Mucosa of descending colon (tissue), 3 donors: Measurements from ENCODE around the gene NTRK3. TPM values are rescaled to one million over a fixed set of nuclear protein-coding genes. Genes with fewer than 3 reads are reported as not detected.

Source experiments
- ATAC-seq: fragments of 200-7000 bp; cut with Tn5 transposase; one replicate; pipeline ENCODE4 v1.9.1; 2020; ENCODE audit warnings: mild to moderate bottlenecking, moderate library complexity
- DNase-seq, 3 donors: peaks; one replicate each; pipeline ENCODE4 v3.0.0-alpha.2; 2020
- H3K36me3 ChIP-seq: fragments of 200-600 bp; one replicate; pipeline ENCODE4 v1.8.0; 2021; ENCODE audit warnings: low read depth, mild to moderate bottlenecking
- H3K4me1 ChIP-seq: fragments of 200-600 bp; one replicate; pipeline ENCODE4 v1.8.0; 2021; ENCODE audit warnings: low read depth, mild to moderate bottlenecking
- H3K4me3 ChIP-seq: fragments of 200-600 bp; one replicate; pipeline ENCODE4 v1.8.0; 2021; ENCODE audit warnings: mild to moderate bottlenecking
- H3K9me3 ChIP-seq: fragments of 200-600 bp; one replicate; pipeline ENCODE4 v1.8.0; 2021; ENCODE audit warnings: mild to moderate bottlenecking
- intact Hi-C, 2 donors: fragments of 100-400 bp; cut with DNase I in 1 of 2; cut with micrococcal nuclease in 1 of 2; formaldehyde crosslinking; loops; one replicate each; pipeline versions ENCODE4 v1.11.0 to v1.11.1; 2022; cut with DNase I, micrococcal nuclease
- total RNA-seq, 3 donors: library from RNA; stranded (reverse); fragmentation: NEBNext Ultra II Directional in 2 of 3; extraction: Animal tissue kit (Norgen Biotek cat#: 25700) in 2 of 3; gene quantifications; one replicate each; pipeline versions ENCODE4 v1.2.1 to v1.2.4, GENCODE V29; 2021 to 2023
- TF ChIP-seq, protein P1 (sequence below): fragments of 200-600 bp; IDR thresholded peaks from one replicate; pipeline ENCODE4 v1.8.0; 2022; ENCODE audit warnings: antibody characterized with exemption, mild to moderate bottlenecking
- donor health status: DM: no; HTN: no; CAD: no; lungs with moderate emphysema.
- donor health status: DM: no; HTN: no; CAD: no.
- donor health status: DM: no; HTN: yes; CAD: no.

NTRK3 gene
- total RNA-seq, 3 donors from 2014 or later: 0.78 to 2.8 (median 2.1) TPM

DNA sequence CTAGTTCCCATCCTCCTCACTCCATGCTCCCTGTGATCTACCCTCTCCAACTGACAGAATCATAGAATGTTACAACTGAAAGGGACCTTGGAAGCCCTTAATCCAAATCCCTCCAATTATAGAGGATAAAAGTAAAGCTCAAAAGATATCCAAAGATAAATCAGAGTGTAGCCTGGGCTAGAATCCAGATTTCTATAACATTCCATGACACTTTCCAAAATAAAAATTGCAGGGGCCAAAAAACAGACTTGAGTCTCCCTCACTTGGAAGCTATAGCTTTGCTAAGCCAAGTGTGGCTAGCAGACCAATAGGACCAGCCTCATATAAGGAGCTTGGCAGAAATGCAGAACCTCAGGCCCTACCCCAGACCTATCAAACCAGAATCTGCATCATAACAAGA, 148.1 kb downstream of the NTRK3 start:
- no peak for DNase-seq

DNA sequence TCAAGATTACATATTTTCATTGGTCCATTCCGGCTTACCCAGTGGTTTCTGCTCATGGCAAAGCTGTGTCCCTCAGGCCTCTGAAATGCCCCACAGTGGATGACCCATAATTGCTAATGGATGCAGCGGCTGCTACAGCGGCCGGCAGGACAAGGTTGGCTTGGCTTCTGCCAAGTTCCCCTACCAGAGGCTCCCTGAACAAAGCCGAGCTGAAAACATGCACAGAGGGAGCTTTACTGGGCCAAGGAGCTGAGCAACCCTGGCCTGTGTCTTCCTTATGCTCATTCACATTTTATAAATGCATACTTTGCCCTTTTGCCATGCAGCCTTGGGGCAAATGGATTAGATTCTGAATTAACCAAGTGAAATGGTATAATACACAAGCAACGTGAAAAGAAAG, 150.5 kb downstream of the NTRK3 start:
- no peak for DNase-seq
- TF ChIP-seq, protein P1, sequence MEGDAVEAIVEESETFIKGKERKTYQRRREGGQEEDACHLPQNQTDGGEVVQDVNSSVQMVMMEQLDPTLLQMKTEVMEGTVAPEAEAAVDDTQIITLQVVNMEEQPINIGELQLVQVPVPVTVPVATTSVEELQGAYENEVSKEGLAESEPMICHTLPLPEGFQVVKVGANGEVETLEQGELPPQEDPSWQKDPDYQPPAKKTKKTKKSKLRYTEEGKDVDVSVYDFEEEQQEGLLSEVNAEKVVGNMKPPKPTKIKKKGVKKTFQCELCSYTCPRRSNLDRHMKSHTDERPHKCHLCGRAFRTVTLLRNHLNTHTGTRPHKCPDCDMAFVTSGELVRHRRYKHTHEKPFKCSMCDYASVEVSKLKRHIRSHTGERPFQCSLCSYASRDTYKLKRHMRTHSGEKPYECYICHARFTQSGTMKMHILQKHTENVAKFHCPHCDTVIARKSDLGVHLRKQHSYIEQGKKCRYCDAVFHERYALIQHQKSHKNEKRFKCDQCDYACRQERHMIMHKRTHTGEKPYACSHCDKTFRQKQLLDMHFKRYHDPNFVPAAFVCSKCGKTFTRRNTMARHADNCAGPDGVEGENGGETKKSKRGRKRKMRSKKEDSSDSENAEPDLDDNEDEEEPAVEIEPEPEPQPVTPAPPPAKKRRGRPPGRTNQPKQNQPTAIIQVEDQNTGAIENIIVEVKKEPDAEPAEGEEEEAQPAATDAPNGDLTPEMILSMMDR: no peak
- no peak overlapping the region for H3K4me3 ChIP-seq
- no peaks in the 10 kb centered on the region for H3K4me1 ChIP-seq
- no peaks in the 10 kb centered on the region for H3K9me3 ChIP-seq
- intact Hi-C loops: no loop called here
- no peaks in the 10 kb centered on the region for H3K36me3 ChIP-seq
- no peak for ATAC-seq

More for the DNA sequence above, 148.1 kb downstream of the NTRK3 start:
- Histone ChIP-seq H3K4me3 (no peak overlapping the region), H3K36me3 (no peaks in the 10 kb centered on the region), H3K9me3 (no peaks in the 10 kb centered on the region), H3K4me1 (no peaks in the 10 kb centered on the region)
- intact Hi-C loops: no loop called here
- ATAC-seq: no peak
- TF ChIP-seq, protein P1: no peak

- no peak for DNase-seq
- TF ChIP-seq, protein P1: no peak
- ATAC-seq: no peak
These were observed 152.2 kb downstream of the NTRK3 start for GRCh38 chr15:88104357-88104756.

DNA sequence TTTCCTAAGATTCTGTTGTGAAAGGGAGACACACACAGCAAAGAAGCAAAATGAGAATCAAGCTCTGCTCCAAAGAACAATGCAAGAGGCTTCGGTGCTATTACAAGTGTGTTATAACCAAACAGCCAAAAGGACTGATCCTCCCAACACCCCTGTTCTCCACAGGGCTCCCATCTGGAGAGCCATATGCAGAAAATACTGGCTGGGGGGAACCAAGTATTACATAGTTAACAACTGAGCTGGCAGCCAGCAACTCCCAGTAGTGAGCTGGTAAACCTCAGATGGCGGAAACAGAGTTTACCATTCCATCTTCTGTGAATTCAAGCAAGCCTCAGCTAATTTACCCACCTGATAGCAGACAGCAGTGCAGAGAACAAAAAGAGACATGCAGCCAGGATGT, 156.4 kb downstream of the NTRK3 start:
- TF ChIP-seq, protein P1: no peak
- ATAC-seq (no peak), DNase-seq (no peak)
- H3K4me3 ChIP-seq: no peak overlapping the region
- no peaks in the 10 kb centered on the region for H3K36me3 ChIP-seq
- H3K9me3 ChIP-seq: no peaks in the 10 kb centered on the region
- intact Hi-C loops: no loop called here
- H3K4me1 ChIP-seq: no peaks in the 10 kb centered on the region

More at GRCh38 chr15:88104357-88104756, 152.2 kb downstream of the NTRK3 start:
- no peak overlapping the region for H3K4me3 ChIP-seq
- no peaks in the 10 kb centered on the region for H3K4me1 ChIP-seq
- no peaks in the 10 kb centered on the region for H3K36me3 ChIP-seq
- intact Hi-C loops: no loop called here
- no peaks in the 10 kb centered on the region for H3K9me3 ChIP-seq

DNA sequence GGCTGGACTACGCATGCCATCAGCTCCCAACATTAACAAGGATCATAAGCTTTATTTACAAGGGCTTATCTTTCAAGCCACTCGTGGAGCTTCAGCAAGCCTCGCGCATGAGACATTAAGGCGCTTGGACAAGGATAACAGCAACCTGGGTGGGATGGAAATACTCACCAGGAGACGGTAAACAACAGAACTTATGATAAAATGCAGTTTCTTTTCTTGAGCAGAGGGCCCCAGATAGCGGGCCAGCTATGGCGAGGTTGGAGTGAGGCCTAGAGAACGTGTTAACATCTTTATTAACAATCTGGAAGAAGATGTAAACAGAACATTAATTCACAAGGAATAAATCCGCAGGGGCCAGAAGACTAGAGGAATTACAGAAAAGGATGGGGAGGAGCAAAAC, 158.2 kb downstream of the NTRK3 start:
- Histone ChIP-seq H3K4me1 (no peaks in the 10 kb centered on the region), H3K36me3 (no peaks in the 10 kb centered on the region), H3K9me3 (no peaks in the 10 kb centered on the region), H3K4me3 (no peak overlapping the region)
- intact Hi-C loops: no loop called here
- TF ChIP-seq, protein P1: no peak
- ATAC-seq (no peak), DNase-seq (peak in 1 of 3 donors; percentile 4)

GRCh38 chr15:88091444-88092016, 165.0 kb downstream of the NTRK3 start:
- Histone ChIP-seq H3K9me3 (no peaks in the 10 kb centered on the region), H3K4me3 (no peak overlapping the region), H3K36me3 (no peaks in the 10 kb centered on the region), H3K4me1 (no peaks in the 10 kb centered on the region)
- intact Hi-C loops: no loop called here
- TF ChIP-seq, protein P1: no peak
- DNase-seq (no peak), ATAC-seq (no peak)
